HCT116 (cell line): ENCODE results near the gene TLE7. TPM values are rescaled to one million over a fixed set of nuclear protein-coding genes. Genes with fewer than 3 reads are reported as not detected.

Experiments
- ATAC-seq: fragments of 200-7000 bp; cut with Tn5 transposase; 2 replicates; pipeline ENCODE4 v1.9.1; 2020; ENCODE audit warnings: mild to moderate bottlenecking, moderate library complexity
- BruUV-seq: library from RNA; stranded (reverse); fragments of 400-500 nt; replicated peaks from 2 replicates; lab custom pipeline; 2021; lab: Mats Ljungman, UMichigan
- CTCF ChIA-PET: fragments of 300-600 bp; sonication (Branson Sonifier 250); formaldehyde crosslinking; loops from one replicate; lab custom pipeline; 2021; ENCODE audit warnings: antibody characterized with exemption; lab: Charles Lee
- POLR2A ChIA-PET: fragments of 300-600, 350-600 bp; sonication (Branson Sonifier 250); formaldehyde crosslinking; loops from one replicate; lab custom pipeline; 2021; ENCODE audit warnings: antibody characterized with exemption; lab: Charles Lee
- RAD21 ChIA-PET, 2 experiments: fragments of 300-600 bp; sonication (Branson Sonifier 250); formaldehyde crosslinking; loops; one replicate each; lab custom pipeline; 2023; ENCODE audit warnings: low total read pairs in 2 of 2; ENCODE audit not compliant: uncharacterized antibody in 2 of 2, unreplicated experiment in 2 of 2, low non-redundant PET in 1 of 2; lab: Charles Lee
- DNase-seq: peaks from one replicate; pipeline ENCODE4 v3.0.0-alpha.2; 2010; ENCODE audit warnings: low read depth, low spot score
- H2AFZ ChIP-seq: fragments of 200-600 bp; shearing (Covaris generic), sonication (generic); 2 replicates; pipeline ENCODE4 v1.6.1; 2017; ENCODE audit warnings: low read depth, mixed run types, mixed read lengths, antibody characterized with exemption, low read length; ENCODE audit not compliant: poor library complexity, severe bottlenecking
- H3K27ac ChIP-seq: 2 replicates; pipeline ENCODE4 v1.5.1; 2012; ENCODE audit warnings: low read depth, low read length
- H3K27me3 ChIP-seq: fragments of 200-600 bp; sonication (generic); 2 replicates; pipeline ENCODE4 v1.6.1; 2016; ENCODE audit warnings: mixed run types, low read length, mixed read lengths; ENCODE audit not compliant: insufficient read depth
- H3K36me3 ChIP-seq, 2 experiments: fragments of 200-500 bp in 1 of 2; fragments of 200-600 bp in 1 of 2; sonication (Bioruptor generic) in 1 of 2; sonication (generic) in 1 of 2; 2 replicates each; pipeline versions ENCODE4 v1.5.1 to v1.6.1; 2014 to 2016; ENCODE audit warnings: low read length in 2 of 2, inconsistent platforms in 1 of 2, mixed read lengths in 1 of 2, mixed run types in 1 of 2; ENCODE audit not compliant: insufficient read depth in 2 of 2, control insufficient read depth in 1 of 2
- H3K4me1 ChIP-seq, 2 experiments: fragments of 200-600 bp in 1 of 2; sonication (generic) in 1 of 2; 2 replicates each; pipeline versions ENCODE4 v1.5.1 to v1.6.1; 2012 to 2017; ENCODE audit warnings: low read length in 2 of 2, inconsistent platforms in 1 of 2, mild to moderate bottlenecking in 1 of 2, mixed read lengths in 1 of 2, mixed run types in 1 of 2, moderate library complexity in 1 of 2; ENCODE audit not compliant: insufficient read depth in 2 of 2, control insufficient read depth in 1 of 2
- H3K4me2 ChIP-seq: fragments of 200-600 bp; sonication (generic); 2 replicates; pipeline ENCODE4 v1.6.1; 2017; ENCODE audit warnings: mixed run types, low read length, mixed read lengths
- H3K4me3 ChIP-seq, 2 experiments: fragments of 200-600 bp in 1 of 2; sonication (generic) in 1 of 2; replicated peaks in 1 of 2; 2 replicates each; pipeline ENCODE4 v1.5.1; 2011 to 2016; ENCODE audit warnings: low read length in 2 of 2, control low read depth in 1 of 2, low read depth in 1 of 2, mild to moderate bottlenecking in 1 of 2, mixed read lengths in 1 of 2, mixed run types in 1 of 2
- H3K79me2 ChIP-seq: fragments of 200-600 bp; sonication (generic); 2 replicates; pipeline ENCODE4 v1.6.1; 2017; ENCODE audit warnings: mild to moderate bottlenecking, mixed run types, low read length, moderate library complexity, mixed read lengths; ENCODE audit not compliant: insufficient read depth
- H3K9ac ChIP-seq: fragments of 200-600 bp; sonication (generic); 2 replicates; pipeline ENCODE4 v1.6.1; 2016; ENCODE audit warnings: low read length, mixed read lengths
- H3K9me2 ChIP-seq: fragments of 200-600 bp; sonication (generic), shearing (Covaris generic); 2 replicates; pipeline ENCODE4 v1.6.1; 2017; ENCODE audit warnings: mixed run types, mild to moderate bottlenecking, moderate library complexity; ENCODE audit not compliant: insufficient read depth
- H3K9me3 ChIP-seq, 2 experiments: fragments of 200-500 bp in 1 of 2; fragments of 200-600 bp in 1 of 2; sonication (Bioruptor generic) in 1 of 2; sonication (generic) in 1 of 2; 2 replicates each; pipeline ENCODE4 v1.6.1; 2014 to 2017; ENCODE audit warnings: low read length in 2 of 2, mixed read lengths in 2 of 2, inconsistent platforms in 1 of 2, low read depth in 1 of 2, mild to moderate bottlenecking in 1 of 2, mixed run types in 1 of 2, moderate library complexity in 1 of 2; ENCODE audit not compliant: control insufficient read depth in 1 of 2, insufficient read depth in 1 of 2
- H4K20me1 ChIP-seq: fragments of 200-600 bp; sonication (generic), shearing (Covaris generic); 2 replicates; pipeline ENCODE4 v1.6.1; 2017; ENCODE audit warnings: mixed run types, mild to moderate bottlenecking, moderate library complexity; ENCODE audit not compliant: insufficient read depth
- ATF3 ChIP-seq: IDR thresholded peaks from 2 replicates; pipeline ENCODE4 v1.6.1; 2012
- EGR1 ChIP-seq: IDR thresholded peaks from 2 replicates; pipeline ENCODE4 v1.6.1; 2012; ENCODE audit warnings: low read depth
- ELF1 ChIP-seq: IDR thresholded peaks from 2 replicates; pipeline ENCODE4 v1.6.1; 2012; ENCODE audit warnings: low read depth, borderline replicate concordance
- EZH2phosphoT487 ChIP-seq: fragments of 200-600 bp; IDR thresholded peaks from 2 replicates; pipeline ENCODE4 v1.6.1; 2018; ENCODE audit warnings: antibody characterized with exemption, borderline replicate concordance
- FOSL1 ChIP-seq: IDR thresholded peaks from 2 replicates; pipeline ENCODE4 v1.6.1; 2012; ENCODE audit warnings: low read depth
- MAX ChIP-seq: IDR thresholded peaks from 2 replicates; pipeline ENCODE4 v1.6.1; 2012
- POLR2AphosphoS5 ChIP-seq: IDR thresholded peaks from 2 replicates; pipeline ENCODE4 v1.6.1; 2011; ENCODE audit warnings: mild to moderate bottlenecking, low read depth, low read length, moderate library complexity
- SIN3A ChIP-seq: IDR thresholded peaks from 2 replicates; pipeline ENCODE4 v1.6.1; 2012; ENCODE audit warnings: low read depth
- SP1 ChIP-seq: IDR thresholded peaks from 2 replicates; pipeline ENCODE4 v1.6.1; 2012; ENCODE audit warnings: low read depth
- SRF ChIP-seq: IDR thresholded peaks from 2 replicates; pipeline ENCODE4 v1.6.1; 2012; ENCODE audit warnings: low read depth
- TCF7L2 ChIP-seq: IDR thresholded peaks from 2 replicates; pipeline ENCODE4 v1.7.0; 2011; ENCODE audit warnings: borderline replicate concordance, inconsistent platforms; ENCODE audit not compliant: insufficient read depth, insufficient read length; ENCODE audit errors: extremely low read depth
- YY1 ChIP-seq: IDR thresholded peaks from 2 replicates; pipeline ENCODE4 v1.6.1; 2011; ENCODE audit warnings: low read length, low read depth, moderate library complexity, mild to moderate bottlenecking; ENCODE audit not compliant: insufficient replicate concordance; ENCODE audit errors: extremely low read depth
- ZBTB33 ChIP-seq: IDR thresholded peaks from 2 replicates; pipeline ENCODE4 v1.6.1; 2011; ENCODE audit warnings: mild to moderate bottlenecking, low read length, moderate library complexity; ENCODE audit not compliant: insufficient replicate concordance; ENCODE audit errors: extremely low read depth
- ZFX ChIP-seq: fragments of 450-650 bp; IDR thresholded peaks from 2 replicates; pipeline ENCODE4 v1.6.1; 2017
- intact Hi-C: fragments of 100-400 bp; cut with micrococcal nuclease; formaldehyde crosslinking; loops from 2 replicates; pipeline ENCODE4 v1.10.0; 2022
- total RNA-seq: library from RNA; stranded (reverse); gene quantifications from one replicate; pipeline ENCODE4 v1.2.1, GENCODE V29; 2021; ENCODE audit not compliant: unreplicated experiment

Gene TLE7
- total RNA-seq, 1 experiment from 2014 or later, result not detected

- BruUV-seq, result no TSS peak
- CTCF ChIA-PET, result interaction anchor here (1.4 to 1.6 kb wide), 2 partner anchors 11 kb away, joined by 3 to 4 read pairs; no protein-coding TSS in a partner anchor
Measured at GRCh38 chr16:71489122-71489521, 47.3 kb upstream of the TLE7 start, which contains the start of gene ZNF19. TSS of gene ZNF19 (minus strand) at chr16:71489324. CDS start at chr16:71482114, 7,210 bp downstream.

More at GRCh38 chr16:71489122-71489521, 47.3 kb upstream of the TLE7 start, which contains the start of gene ZNF19:
- H3K4me2 ChIP-seq, result no peak within 1 kb of the TSS
- H3K9ac ChIP-seq, result no peak within 1 kb of the TSS
- peaks cover 0 to 6% of the 10 kb centered on the region in 2 experiments; a peak in 1 of 4 replicates for H3K4me1 ChIP-seq
- H3K27me3 ChIP-seq, result no peaks in the 10 kb centered on the region
- DNase-seq (no peak), ATAC-seq (no peak)
- ChIA-PET RAD21 (no interaction called here), POLR2A (no interaction called here)
- H3K27ac ChIP-seq, result no peak within 1 kb of the TSS
- no peaks in the 10 kb centered on the region for H4K20me1 ChIP-seq
- no peak for TF ChIP-seq ZBTB33
- TF ChIP-seq SIN3A, result no peak
- TF ChIP-seq ELF1, result no peak
- no peak for TF ChIP-seq ATF3
- no peak for TF ChIP-seq EGR1
- TF ChIP-seq ZFX, result no peak
- no peak for TF ChIP-seq SP1
- no peak for TF ChIP-seq MAX
- no peak for TF ChIP-seq YY1
- TF ChIP-seq POLR2AphosphoS5, result no peak
- no peak for TF ChIP-seq EZH2phosphoT487
- TF ChIP-seq SRF, result no peak
- TF ChIP-seq TCF7L2, result no peak
- TF ChIP-seq FOSL1, result no peak
- no peaks in the 10 kb centered on the region for H3K36me3 ChIP-seq
- H2AFZ ChIP-seq, result no peak within 1 kb of the TSS
- no peaks in the 10 kb centered on the region for H3K9me3 ChIP-seq
- no peaks in the 10 kb centered on the region for H3K9me2 ChIP-seq
- intact Hi-C loops, result no loop called here
- no peak within 1 kb of the TSS for H3K4me3 ChIP-seq
- H3K79me2 ChIP-seq, result no peaks in the 10 kb centered on the region
